ENCODE data around the gene YJU2.

YJU2 gene

GRCh38 chr19:4301590-4302242 is 54.8 kb downstream of the YJU2 start:
- no peak for DNase-seq

- DNase-seq = no peak
Measured at GRCh38 chr19:4302243-4302640, 55.4 kb downstream of the YJU2 start, which contains the start of gene TMIGD2. TSS of gene TMIGD2 (minus strand) at chr19:4302389. CDS start at chr19:4302385, 4 bp downstream.

GRCh38 chr19:4303819-4304537 is 57.1 kb downstream of the YJU2 start:
- DNase-seq = no peak

GRCh38 chr19:4304538-4305256 is 57.8 kb downstream of the YJU2 start, which contains the start of gene FSD1:
TSS of gene FSD1 (plus strand) at chr19:4304598. CDS start at chr19:4304747, 149 bp downstream.
- peak; percentile 73 for DNase-seq

GRCh38 chr19:4305257-4305612 is 58.4 kb downstream of the YJU2 start:
- DNase-seq = no peak

- DNase-seq = no peak
Measured at GRCh38 chr19:4305659-4306058, 58.8 kb downstream of the YJU2 start.

- DNase-seq = no peak
Measured at GRCh38 chr19:4310247-4311121, 63.6 kb downstream of the YJU2 start.

GRCh38 chr19:4313847-4314490 is 67.1 kb downstream of the YJU2 start:
- DNase-seq = no peak

GRCh38 chr19:4316956-4317355 is 70.1 kb downstream of the YJU2 start:
- no peak for DNase-seq

GRCh38 chr19:4318460-4318859 is 71.6 kb downstream of the YJU2 start:
- no peak for DNase-seq

All from stimulated activated CD4-positive, alpha-beta T cell treated with anti-CD3 and anti-CD28 coated beads, Interleukin-4, amount 100 ng/mL, for 24 hours (primary cell).